Measurements from ENCODE around the gene ICAM3.
"Not testable (repeated sequence)": the region's sequence is repeated elsewhere in the genome, so short reads cannot be mapped to it uniquely, and the experiment has no call there.

Gene ICAM3

GRCh38 chr19:10344780-10345179, 5.4 kb upstream of the ICAM3 start:
- no peak for DNase-seq

DNA sequence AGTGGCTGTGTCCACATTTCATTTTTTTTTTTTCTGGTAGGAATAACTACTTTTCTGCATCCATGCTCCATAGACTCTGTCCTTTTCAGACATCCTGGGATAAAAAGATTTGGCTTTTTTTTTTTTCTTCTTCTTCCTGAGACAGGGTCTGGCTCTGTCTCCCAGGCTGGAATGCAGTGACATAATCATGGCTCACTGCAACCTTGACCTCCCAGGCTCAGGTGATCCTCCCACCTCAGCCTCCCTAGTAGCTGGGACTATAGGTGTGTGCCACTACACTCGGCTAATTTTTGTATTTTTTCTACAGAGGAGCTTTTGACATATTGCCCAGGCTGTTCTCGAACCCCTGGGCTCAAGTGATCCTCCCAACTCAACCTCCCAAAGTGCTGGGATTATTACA, 4.1 kb upstream of the ICAM3 start:
- no peak for DNase-seq

DNA sequence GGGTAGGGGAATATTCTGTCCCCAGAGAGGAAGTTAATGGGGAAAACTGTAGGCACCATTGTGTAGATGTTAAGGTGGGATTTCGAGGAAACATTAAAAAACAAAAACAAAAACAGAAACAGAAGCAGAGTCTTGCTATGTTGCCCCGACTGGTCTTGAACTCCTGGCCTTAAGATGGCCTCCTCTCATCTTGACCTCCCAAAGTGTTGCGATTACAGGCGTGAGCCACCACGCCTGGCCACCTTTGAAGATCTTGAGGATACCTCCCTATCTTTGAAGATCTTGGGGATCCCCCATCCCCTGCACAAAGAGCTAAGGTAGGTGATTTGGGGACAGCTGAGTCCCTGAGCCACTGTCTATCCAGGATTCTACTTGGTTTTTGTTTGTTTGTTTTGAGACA, 553 bp upstream of the ICAM3 start:
- no peak for DNase-seq

DNA sequence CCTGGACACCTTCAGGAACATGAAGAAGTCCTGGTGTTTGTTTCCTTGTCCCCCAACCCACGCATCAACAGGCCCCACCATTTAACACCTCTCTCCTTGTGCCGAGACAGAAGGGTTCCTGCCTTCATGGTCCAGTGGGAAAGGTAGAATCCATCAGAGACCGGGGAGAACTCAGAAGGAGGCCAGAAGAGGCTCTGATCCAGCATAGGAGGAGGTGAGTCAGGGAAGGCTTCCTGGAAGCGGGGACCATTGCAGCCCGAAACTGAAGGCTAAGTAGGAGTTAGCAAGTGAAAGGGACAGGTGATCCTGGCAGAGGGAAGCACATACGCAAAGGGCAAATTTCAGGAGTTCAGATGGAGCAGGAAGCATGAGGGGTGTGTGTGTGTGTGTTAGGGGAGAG, 484 bp downstream of the ICAM3 start:
- no peak for DNase-seq

GRCh38 chr19:10336725-10337124, 2.7 kb downstream of the ICAM3 start:
- DNase-seq = not testable (repeated sequence)

DNA sequence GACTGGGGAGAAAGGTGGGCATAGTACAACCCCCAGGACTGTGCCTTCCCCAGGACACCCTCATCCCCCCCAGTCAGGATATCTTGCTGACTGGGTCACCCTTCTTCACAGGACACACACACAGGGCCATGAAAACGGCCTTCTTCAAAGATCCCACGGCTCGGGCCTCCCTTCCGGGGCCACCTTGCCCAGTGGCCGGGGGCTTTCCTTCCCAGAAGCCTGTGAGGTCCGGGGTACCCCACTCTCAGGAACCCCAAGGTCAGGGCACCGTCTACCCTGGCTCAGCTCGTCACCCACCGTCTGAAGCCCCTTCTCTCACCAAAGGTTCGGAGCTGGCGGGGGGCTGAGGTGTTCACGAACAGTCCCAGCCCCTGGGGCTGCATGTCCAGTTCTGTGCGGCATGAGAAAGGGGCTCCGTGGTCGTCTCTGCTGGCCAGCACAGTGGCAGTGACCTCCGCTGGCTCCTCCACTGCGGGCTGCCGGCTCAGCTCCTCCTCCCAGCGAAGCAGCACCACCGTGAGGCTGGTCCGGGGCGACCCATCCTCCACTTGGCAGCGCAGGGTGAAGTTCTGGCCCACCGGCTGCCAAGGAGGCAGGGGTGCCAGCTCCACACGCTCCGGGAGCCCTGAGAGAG, 4.0 kb downstream of the ICAM3 start:
- no peak for DNase-seq

DNA sequence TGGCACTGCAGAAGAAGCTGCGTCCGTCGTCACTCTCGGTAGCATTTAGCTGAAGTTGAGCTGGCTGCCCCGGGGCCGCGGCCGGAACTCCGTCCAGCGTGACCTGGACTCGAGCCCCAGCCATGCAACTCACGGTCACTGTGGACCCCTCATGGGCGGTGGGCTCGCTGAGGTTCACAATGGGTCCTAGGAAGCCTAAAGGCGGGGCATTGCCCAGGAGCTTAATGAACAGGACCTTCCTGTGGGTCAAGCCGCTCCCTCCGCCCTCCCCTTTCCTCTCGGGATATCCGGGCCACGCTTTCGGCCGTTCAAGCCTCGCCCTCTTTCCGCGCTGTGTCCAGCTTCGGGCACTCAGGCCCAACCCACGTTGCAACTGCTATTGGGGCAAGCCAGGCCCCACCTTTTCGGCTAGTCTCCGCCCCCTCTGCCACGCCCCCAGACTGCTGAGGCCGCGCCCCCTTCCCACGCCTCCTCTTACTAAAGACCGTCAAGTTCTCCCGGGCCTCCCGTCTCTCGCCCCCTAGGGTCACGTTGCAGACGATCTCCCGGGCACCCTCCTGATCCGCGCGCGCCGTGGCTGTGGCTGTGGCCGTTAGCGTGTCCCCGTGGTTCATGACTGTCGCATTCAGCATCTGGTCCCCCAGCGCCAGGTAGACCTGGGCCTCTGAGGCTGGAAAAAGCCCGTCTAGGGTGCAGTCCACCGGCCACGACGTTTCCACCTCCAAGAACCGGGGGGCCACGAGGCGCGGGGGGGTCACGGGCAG, 4.7 kb downstream of the ICAM3 start:
- peak; percentile 47 for DNase-seq

DNA sequence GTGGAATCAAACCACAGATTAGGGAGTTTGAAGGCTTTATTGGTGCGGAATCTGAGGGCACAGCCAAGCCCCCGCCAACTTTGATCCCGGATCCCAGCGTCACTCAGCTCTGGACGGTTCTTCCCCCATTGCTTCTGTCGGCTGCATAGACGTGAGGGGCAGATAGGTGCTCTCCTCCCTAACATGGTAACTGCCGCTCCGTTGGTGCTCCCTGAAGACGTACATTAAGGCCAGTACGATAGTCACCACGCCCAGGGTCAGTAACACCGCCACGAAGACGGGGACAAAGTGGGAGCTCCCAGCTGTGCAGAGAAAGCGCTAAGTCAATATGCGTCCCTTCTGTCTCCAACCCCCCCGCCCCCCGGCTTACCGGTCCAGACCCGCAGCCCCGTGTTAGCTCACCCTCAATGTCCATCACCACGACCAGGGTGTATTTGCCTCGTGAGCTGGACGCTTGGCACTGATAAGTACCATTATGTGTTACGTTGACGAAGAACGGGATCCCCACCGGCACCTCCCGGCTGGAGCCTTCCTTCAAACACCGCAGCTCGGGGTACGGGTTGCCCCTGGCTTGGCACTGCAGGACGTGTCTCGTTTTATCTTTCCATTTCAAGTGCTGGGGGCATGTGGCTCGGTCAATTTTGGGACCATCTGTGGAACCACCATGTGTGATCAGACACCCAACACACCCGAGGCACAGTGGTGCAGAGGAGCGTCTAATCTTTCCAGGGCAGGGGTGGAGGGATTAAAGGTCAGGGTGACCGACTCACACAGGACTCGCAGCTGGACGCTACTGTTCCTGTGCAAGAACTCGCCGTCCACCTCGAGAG, 5.5 kb downstream of the ICAM3 start:
- DNase-seq = no peak

GRCh38 chr19:10332965-10333757, 6.3 kb downstream of the ICAM3 start, which contains the start of gene RAVER1:
RAVER1 (minus strand) TSS chr19:10333529; CDS start chr19:10333507, 22 bp downstream.
- peak; percentile 99 for DNase-seq

DNA sequence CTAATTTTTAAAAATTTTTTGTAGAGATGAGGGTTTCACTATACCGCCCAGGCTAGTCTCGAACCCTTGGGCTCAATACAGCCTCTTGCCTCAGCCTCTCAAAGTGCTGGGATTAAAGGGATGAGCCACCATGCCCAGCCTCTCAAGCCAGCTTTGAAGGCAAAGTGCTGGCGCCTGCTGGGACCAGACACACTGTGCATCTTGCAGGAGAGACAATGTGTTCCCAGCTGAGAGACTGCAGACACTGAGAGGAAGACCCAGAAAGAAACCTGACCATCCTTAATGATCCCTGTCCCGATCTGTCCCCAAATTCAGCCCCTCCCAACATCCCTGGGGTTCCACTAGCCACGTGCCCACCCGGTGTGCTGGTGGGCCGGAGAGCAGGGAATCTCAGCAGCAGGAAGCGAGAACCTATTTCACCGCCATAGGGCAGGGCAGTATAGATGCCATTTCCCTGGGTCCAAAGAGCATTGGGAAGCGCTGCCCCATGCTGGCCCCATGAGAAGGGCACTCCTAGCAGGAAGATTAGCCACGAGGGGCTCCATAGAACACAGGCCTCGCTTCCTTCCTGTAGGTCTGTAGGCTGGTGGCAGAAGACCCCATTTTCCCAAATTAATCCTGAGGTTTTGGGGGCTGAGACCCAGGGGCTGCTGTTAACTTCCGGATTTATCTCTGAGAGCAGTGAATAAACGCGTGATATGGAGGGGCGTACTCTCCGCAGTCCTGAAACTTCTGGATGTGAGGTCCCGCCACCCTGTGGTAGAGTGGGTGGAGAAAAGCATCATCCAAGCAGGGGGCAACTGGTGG, 7.1 kb downstream of the ICAM3 start:
- no peak for DNase-seq

DNA sequence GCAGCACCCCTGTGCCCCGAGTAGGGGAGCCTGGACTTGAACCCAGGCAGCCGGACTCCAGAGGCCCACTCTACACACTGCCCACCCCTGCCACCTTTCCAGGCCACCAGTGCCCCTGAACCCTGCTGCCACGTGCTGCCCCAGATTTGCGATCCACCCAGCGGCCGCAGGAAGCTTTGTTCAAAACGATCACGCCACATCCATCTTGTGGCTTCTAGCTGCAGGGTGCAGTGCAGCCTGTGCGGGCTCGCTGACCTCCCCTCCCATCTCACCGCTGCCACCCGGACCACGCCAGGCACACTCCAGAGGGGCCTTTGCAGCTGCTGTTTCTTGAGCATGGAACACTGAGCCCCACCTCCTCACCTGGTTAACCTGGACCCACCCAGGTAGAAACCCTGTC, 9.9 kb downstream of the ICAM3 start:
- DNase-seq = no peak

- DNase-seq = no peak
Measured at GRCh38 chr19:10328558-10329429, 10.6 kb downstream of the ICAM3 start.

- DNase-seq = no peak
Measured at GRCh38 chr19:10327793-10328192, 11.6 kb downstream of the ICAM3 start.

- no peak for DNase-seq
Measured at GRCh38 chr19:10325732-10326131, 13.7 kb downstream of the ICAM3 start.

GRCh38 chr19:10321874-10322835, 17.3 kb downstream of the ICAM3 start:
- no peak for DNase-seq

DNA sequence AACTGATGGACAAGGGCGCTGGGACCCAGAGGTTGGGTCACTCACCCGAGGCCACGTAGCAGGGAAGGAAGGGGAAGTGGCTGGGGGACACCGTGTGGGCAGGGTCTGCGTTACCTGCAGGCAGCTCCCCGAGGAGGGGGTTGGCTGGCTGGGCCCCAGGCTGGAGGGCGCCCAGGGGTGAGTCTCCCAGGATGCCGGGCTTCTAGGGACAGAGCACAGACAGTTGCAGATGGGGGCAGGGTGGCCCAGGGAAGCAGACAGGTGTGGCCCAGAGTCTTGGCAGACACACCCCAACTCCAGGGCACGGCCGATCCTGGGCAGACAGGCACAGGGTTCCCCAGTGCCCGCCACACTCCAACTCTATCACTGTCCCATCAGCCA, 18.0 kb downstream of the ICAM3 start:
- no peak for DNase-seq

GRCh38 chr19:10320602-10321416, 18.6 kb downstream of the ICAM3 start:
- DNase-seq = no peak

DNA sequence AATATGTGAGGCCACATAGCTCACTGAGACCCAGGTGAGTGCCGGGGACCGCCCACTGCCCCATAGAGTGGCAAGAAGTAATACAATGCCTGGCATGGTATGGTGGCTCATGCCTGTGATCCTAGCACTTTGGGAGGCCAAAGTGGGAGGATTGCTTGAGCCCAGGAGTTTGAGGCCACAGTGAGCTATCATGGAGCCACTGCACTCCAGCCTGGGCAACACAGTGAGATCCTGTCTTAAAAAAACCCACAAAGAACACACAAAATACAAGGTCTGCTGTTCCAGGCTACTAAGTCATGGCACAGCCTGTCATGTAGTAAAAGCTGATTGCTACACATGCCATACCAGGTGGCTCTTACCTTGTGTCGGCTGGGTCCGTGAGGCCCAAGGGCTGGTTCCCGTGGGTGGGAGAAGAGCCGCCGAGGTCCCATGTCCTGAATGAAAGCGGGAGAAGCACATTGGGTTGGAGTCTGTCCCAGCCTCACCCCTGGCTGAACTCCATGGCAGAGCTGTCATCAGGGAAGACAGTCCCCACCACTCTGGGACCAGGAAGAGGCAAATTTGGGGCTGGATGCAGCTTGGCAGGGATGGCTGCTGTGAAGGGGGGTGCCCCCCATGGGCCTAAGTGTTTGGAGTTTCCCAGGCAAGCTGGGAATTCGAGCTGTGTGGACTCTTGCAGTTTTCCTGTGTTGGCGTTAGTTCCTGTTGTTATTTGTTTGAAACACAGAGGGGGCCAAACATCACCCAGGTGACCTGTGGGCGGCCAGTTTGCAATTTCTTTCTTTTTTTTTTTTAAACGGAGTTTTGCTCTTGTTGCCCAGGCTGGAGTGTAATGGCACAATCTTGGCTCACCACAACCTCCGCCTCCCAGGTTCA, 20.4 kb downstream of the ICAM3 start:
- no peak for DNase-seq

Data from activated CD4-positive, alpha-beta T cell treated with anti-CD3 and anti-CD28 coated beads, Interleukin-2, amount 50 U/mL, for 16 hours (primary cell).